ENCODE data around the gene STRN4.

STRN4 gene

GRCh38 chr19:46737761-46738171, 8.5 kb downstream of the STRN4 start:
- no peak overlapping the region for H3K4me3 ChIP-seq (ENCODE audit: low read depth, low read length)
- no peak for TF ChIP-seq CTCF (IDR thresholded peaks at IDR 0.05; ENCODE audit: borderline replicate concordance, insufficient read depth, low read depth, low read length)

GRCh38 chr19:46737298-46737654, 9.0 kb downstream of the STRN4 start:
- H3K4me3 ChIP-seq (ENCODE audit: low read depth, low read length): no peak overlapping the region
- no peak for TF ChIP-seq CTCF (IDR thresholded peaks at IDR 0.05; ENCODE audit: borderline replicate concordance, insufficient read depth, low read depth, low read length)

- no peak for TF ChIP-seq CTCF (IDR thresholded peaks at IDR 0.05; ENCODE audit: borderline replicate concordance, insufficient read depth, low read depth, low read length)
- no peak overlapping the region for H3K4me3 ChIP-seq (ENCODE audit: low read depth, low read length)
Measured at GRCh38 chr19:46736531-46737297, 9.5 kb downstream of the STRN4 start.

GRCh38 chr19:46733690-46734292, 12.5 kb downstream of the STRN4 start:
- H3K4me3 ChIP-seq (ENCODE audit: low read depth, low read length): no peak overlapping the region
- no peak for TF ChIP-seq CTCF (IDR thresholded peaks at IDR 0.05; ENCODE audit: borderline replicate concordance, insufficient read depth, low read depth, low read length)

- TF ChIP-seq CTCF (IDR thresholded peaks at IDR 0.05; ENCODE audit: borderline replicate concordance, insufficient read depth, low read depth, low read length): no peak
- no peak overlapping the region for H3K4me3 ChIP-seq (ENCODE audit: low read depth, low read length)
Measured at GRCh38 chr19:46732966-46733689, 13.1 kb downstream of the STRN4 start.

GRCh38 chr19:46732172-46732938, 13.9 kb downstream of the STRN4 start:
- no peak for TF ChIP-seq CTCF (IDR thresholded peaks at IDR 0.05; ENCODE audit: borderline replicate concordance, insufficient read depth, low read depth, low read length)
- H3K4me3 ChIP-seq (ENCODE audit: low read depth, low read length): no peak overlapping the region
